Chondrocyte (in vitro differentiated cells): ENCODE results near the gene RBX1. TPM values are rescaled to one million over a fixed set of nuclear protein-coding genes. Genes with fewer than 3 reads are reported as not detected.

Experiments used
- DNase-seq: peaks from one replicate; pipeline ENCODE4 v3.0.0; 2021; ENCODE audit warnings: mixed read lengths, low spot score
- H3K27ac Mint-ChIP-seq: one replicate; pipeline ENCODE4 v1.8.0; 2021; ENCODE audit warnings: mild to moderate bottlenecking, moderate library complexity, mixed read lengths; ENCODE audit not compliant: unreplicated experiment
- H3K27me3 Mint-ChIP-seq: 2 replicates; pipeline ENCODE4 v1.8.0; 2021; ENCODE audit warnings: low read depth, mixed read lengths
- H3K36me3 Mint-ChIP-seq: 2 replicates; pipeline ENCODE4 v1.8.0; 2021; ENCODE audit warnings: low read depth, mixed read lengths
- H3K4me1 Mint-ChIP-seq: 2 replicates; pipeline ENCODE4 v1.8.0; 2021; ENCODE audit warnings: low read depth, mild to moderate bottlenecking, mixed read lengths
- H3K4me3 Mint-ChIP-seq: one replicate; pipeline ENCODE4 v1.8.0; 2021; ENCODE audit warnings: mild to moderate bottlenecking, moderate library complexity, mixed read lengths; ENCODE audit not compliant: unreplicated experiment
- H3K9me3 Mint-ChIP-seq: 2 replicates; pipeline ENCODE4 v1.8.0; 2021; ENCODE audit warnings: low read depth, mixed read lengths
- CTCF ChIP-seq: fragments of 200-600 bp; sonication (generic); IDR thresholded peaks from 2 replicates; pipeline ENCODE4 v1.5.0; 2021; ENCODE audit warnings: antibody characterized with exemption, mild to moderate bottlenecking, moderate library complexity
- total RNA-seq: library from RNA; stranded (reverse); gene quantifications from 3 replicates; pipeline ENCODE4 v1.2.1, GENCODE V29; 2021

The RBX1 gene
- total RNA-seq, 1 donor from 2014 or later, result 54.8 TPM

- peaks cover 14% of the 10 kb centered on the region for H3K36me3 Mint-ChIP-seq
- H3K4me3 Mint-ChIP-seq, result no peak overlapping the region
- peaks cover 4% of the 10 kb centered on the region for H3K4me1 Mint-ChIP-seq
- DNase-seq, result no peak
- H3K9me3 Mint-ChIP-seq, result no peaks in the 10 kb centered on the region
- no peak for TF ChIP-seq CTCF
- no peaks in the 10 kb centered on the region for H3K27me3 Mint-ChIP-seq
- no peak overlapping the region for H3K27ac Mint-ChIP-seq
These were observed 31.7 kb upstream of the RBX1 start for GRCh38 chr22:40919446-40919845.

GRCh38 chr22:40920526-40920925, 30.7 kb upstream of the RBX1 start:
- peaks cover 4% of the 10 kb centered on the region for H3K4me1 Mint-ChIP-seq
- no peaks in the 10 kb centered on the region for H3K27me3 Mint-ChIP-seq
- no peaks in the 10 kb centered on the region for H3K9me3 Mint-ChIP-seq
- no peak overlapping the region for H3K27ac Mint-ChIP-seq
- peaks cover 16% of the 10 kb centered on the region for H3K36me3 Mint-ChIP-seq
- TF ChIP-seq CTCF, result no peak
- no peak for DNase-seq
- H3K4me3 Mint-ChIP-seq, result no peak overlapping the region

GRCh38 chr22:40922484-40923303, 28.5 kb upstream of the RBX1 start:
- Mint-ChIP-seq H3K4me1 (peaks cover 4% of the 10 kb centered on the region), H3K27ac (peak overlapping the region; percentile 36), H3K4me3 (peak overlapping the region; percentile 12), H3K36me3 (peaks cover 16% of the 10 kb centered on the region), H3K27me3 (no peaks in the 10 kb centered on the region), H3K9me3 (no peaks in the 10 kb centered on the region)
- no peak for DNase-seq
- peak; percentile 92 for TF ChIP-seq CTCF

GRCh38 chr22:40928657-40929056, 22.5 kb upstream of the RBX1 start:
- no peak for DNase-seq
- no peaks in the 10 kb centered on the region for H3K9me3 Mint-ChIP-seq
- H3K4me1 Mint-ChIP-seq, result no peaks in the 10 kb centered on the region
- no peak overlapping the region for H3K27ac Mint-ChIP-seq
- no peaks in the 10 kb centered on the region for H3K27me3 Mint-ChIP-seq
- no peak for TF ChIP-seq CTCF
- peaks cover 13% of the 10 kb centered on the region for H3K36me3 Mint-ChIP-seq
- no peak overlapping the region for H3K4me3 Mint-ChIP-seq

- no peak for TF ChIP-seq CTCF
- Mint-ChIP-seq H3K4me1 (no peaks in the 10 kb centered on the region), H3K4me3 (no peak overlapping the region), H3K36me3 (peaks cover 4% of the 10 kb centered on the region), H3K27ac (no peak overlapping the region), H3K9me3 (no peaks in the 10 kb centered on the region), H3K27me3 (no peaks in the 10 kb centered on the region)
- no peak for DNase-seq
These were observed 18.8 kb upstream of the RBX1 start for GRCh38 chr22:40932396-40932795.
